ENCODE data around the gene TSPAN4. TPM values are rescaled to one million over a fixed set of nuclear protein-coding genes. Genes with fewer than 3 reads are reported as not detected.

TSPAN4 gene
- total RNA-seq, 1 donor from 2014 or later = 50.8 TPM

DNA sequence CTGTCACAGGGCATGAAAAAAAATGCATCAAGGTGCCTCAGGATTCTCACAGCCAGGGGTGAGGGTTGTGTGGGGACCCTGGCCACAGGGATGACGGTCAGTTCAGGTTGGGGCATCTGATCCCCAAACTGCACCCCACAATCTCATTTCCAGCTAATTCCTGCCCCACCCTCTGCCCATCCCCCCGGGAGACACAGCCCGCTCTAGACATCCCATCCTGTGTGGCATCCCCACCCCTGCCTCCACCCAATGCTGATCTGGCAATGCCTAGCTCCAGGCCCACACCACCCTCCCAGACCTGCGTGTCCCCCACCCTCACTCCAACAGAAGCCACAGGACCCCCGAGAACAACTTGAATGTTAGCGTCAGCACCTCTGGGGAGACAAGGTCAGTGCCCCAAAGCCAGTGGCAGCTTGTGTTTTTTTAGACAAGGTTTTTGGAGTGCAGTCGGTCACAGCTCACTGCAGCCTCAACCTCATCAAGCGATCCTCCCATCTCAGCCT is 25.3 kb downstream of the TSPAN4 start:
- peaks cover 1% of the 10 kb centered on the region for H3K36me3 ChIP-seq (ENCODE audit: control insufficient read depth, insufficient read depth, low read length)
- no peak for FAIRE-seq
- TF ChIP-seq CTCF (IDR thresholded peaks at IDR 0.05; ENCODE audit: insufficient read depth, low read length, severe bottlenecking) = no peak
- no peaks in the 10 kb centered on the region for H3K27me3 ChIP-seq (ENCODE audit: control insufficient read depth, insufficient read depth, low read length)
- no peak overlapping the region for H3K4me3 ChIP-seq (ENCODE audit: low read depth, low read length)
- no peak for DNase-seq (ENCODE audit: low read depth)

DNA sequence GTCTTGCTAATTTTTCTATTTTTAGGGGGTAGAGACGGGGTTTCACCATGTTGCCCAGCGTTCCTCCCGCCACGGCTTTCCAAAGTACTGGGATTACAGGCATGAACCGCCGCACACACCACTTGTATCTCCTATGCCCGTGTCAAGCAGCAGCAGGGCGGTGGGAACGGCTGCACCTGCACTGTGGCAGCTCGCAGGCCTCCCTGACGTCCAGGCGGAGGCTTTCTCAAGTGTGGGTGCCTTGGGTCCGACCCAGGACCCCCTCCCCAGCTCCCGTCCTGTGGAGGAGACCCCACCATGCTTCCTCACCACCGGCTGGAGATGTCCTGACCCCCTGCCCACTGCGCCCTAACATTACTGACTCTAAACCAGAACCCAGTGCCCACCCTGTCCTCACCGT is 25.7 kb downstream of the TSPAN4 start:
- Histone ChIP-seq H3K36me3 (ENCODE audit: control insufficient read depth, insufficient read depth, low read length) (peaks cover 1% of the 10 kb centered on the region), H3K27me3 (ENCODE audit: control insufficient read depth, insufficient read depth, low read length) (no peaks in the 10 kb centered on the region), H3K4me3 (ENCODE audit: low read depth, low read length) (no peak overlapping the region)
- FAIRE-seq (no peak), DNase-seq (ENCODE audit: low read depth) (no peak)
- no peak for TF ChIP-seq CTCF (IDR thresholded peaks at IDR 0.05; ENCODE audit: insufficient read depth, low read length, severe bottlenecking)

DNA sequence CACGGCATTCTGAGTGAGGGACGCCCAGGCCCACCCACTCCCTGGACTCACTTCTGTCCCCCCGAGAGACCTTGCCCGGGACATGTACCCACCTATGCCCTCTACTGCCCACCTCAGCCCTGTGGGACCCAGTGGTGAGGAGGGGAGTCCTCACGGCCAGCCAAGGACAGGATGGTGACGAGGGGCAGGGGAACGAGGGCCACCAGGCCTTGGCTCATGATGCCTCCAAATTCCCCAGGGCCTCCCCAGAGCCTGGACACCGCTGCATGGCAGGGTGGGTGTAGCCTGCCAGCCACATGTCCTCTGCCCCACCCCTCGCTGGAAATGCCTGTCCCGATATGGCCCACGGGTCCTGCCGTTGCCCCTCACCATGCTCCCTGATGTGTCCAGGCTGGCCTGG is 26.1 kb downstream of the TSPAN4 start:
- FAIRE-seq (no peak), DNase-seq (ENCODE audit: low read depth) (no peak)
- Histone ChIP-seq H3K36me3 (ENCODE audit: control insufficient read depth, insufficient read depth, low read length) (peaks cover 1% of the 10 kb centered on the region), H3K4me3 (ENCODE audit: low read depth, low read length) (no peak overlapping the region), H3K27me3 (ENCODE audit: control insufficient read depth, insufficient read depth, low read length) (no peaks in the 10 kb centered on the region)
- TF ChIP-seq CTCF (IDR thresholded peaks at IDR 0.05; ENCODE audit: insufficient read depth, low read length, severe bottlenecking) = no peak

DNA sequence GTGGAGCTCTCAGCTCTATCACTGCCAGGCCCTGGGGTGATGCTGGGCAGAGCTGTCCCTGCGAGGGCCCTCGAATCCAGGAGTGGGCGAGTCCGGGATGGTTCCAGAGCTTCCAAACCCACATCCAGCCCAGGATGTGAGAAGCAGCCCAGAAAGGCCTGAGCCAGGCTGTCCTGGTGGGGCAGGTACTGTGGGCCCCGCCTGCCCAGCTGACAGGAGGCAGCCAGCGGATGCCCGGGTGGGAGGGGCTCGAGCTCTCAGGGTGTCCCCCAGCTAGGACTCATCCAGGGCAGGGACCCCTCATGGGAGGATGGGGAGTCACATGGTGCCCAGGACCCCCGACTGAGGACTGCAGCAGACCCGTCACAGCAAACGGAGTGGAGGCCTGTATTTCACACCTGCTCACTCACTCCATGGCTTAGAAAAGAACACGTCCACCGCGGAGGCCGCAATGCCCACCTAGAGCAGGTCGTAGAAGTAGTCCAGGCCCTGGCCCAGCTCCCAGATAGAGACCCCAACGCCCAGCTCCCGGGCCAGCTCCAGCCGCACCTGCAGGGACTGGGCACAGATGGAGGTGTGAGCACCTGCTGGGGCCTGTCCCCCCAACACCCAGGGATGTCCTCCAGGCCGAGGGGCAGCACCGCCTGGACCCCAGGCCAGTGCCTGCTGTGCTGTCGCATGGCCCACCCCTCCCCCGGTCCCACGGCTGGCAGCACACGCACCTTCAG is 26.9 kb downstream of the TSPAN4 start:
- no peak for FAIRE-seq
- no peak for TF ChIP-seq CTCF (IDR thresholded peaks at IDR 0.05; ENCODE audit: insufficient read depth, low read length, severe bottlenecking)
- Histone ChIP-seq H3K27me3 (ENCODE audit: control insufficient read depth, insufficient read depth, low read length) (no peaks in the 10 kb centered on the region), H3K4me3 (ENCODE audit: low read depth, low read length) (no peak overlapping the region), H3K36me3 (ENCODE audit: control insufficient read depth, insufficient read depth, low read length) (peaks cover 1% of the 10 kb centered on the region)
- DNase-seq (ENCODE audit: low read depth) = no peak

- Histone ChIP-seq H3K27me3 (ENCODE audit: control insufficient read depth, insufficient read depth, low read length) (no peaks in the 10 kb centered on the region), H3K36me3 (ENCODE audit: control insufficient read depth, insufficient read depth, low read length) (peaks cover 1% of the 10 kb centered on the region), H3K4me3 (ENCODE audit: low read depth, low read length) (no peak overlapping the region)
- DNase-seq (ENCODE audit: low read depth) = no peak
- TF ChIP-seq CTCF (IDR thresholded peaks at IDR 0.05; ENCODE audit: insufficient read depth, low read length, severe bottlenecking) = peak; percentile 24
- no peak for FAIRE-seq
These were observed 27.4 kb downstream of the TSPAN4 start for GRCh38 chr11:870127-870413.

DNA sequence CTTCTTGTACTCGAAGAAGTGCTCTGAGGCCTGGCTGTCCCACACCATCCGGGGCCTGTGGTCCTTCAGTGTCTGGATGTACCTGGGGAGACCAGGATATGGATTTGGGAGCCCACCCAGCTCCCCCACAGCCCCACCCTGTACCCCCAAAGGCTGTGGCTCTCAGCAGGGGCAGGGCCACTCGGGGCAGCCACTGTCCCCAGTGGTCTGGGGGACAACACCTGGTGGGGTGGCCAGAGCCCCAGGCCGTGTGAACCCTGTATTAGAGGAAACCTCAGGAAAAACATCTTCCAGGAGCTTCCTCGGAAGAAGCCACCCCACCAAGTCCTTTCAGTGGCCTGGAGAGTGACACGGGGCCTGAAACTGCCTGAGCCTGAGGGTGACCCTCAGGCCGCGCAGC is 27.8 kb downstream of the TSPAN4 start:
- Histone ChIP-seq H3K36me3 (ENCODE audit: control insufficient read depth, insufficient read depth, low read length) (peaks cover 1% of the 10 kb centered on the region), H3K4me3 (ENCODE audit: low read depth, low read length) (no peak overlapping the region), H3K27me3 (ENCODE audit: control insufficient read depth, insufficient read depth, low read length) (no peaks in the 10 kb centered on the region)
- TF ChIP-seq CTCF (IDR thresholded peaks at IDR 0.05; ENCODE audit: insufficient read depth, low read length, severe bottlenecking) = no peak
- FAIRE-seq (no peak), DNase-seq (ENCODE audit: low read depth) (no peak)
